GM19463 (cell line): ENCODE measurements around the gene NEURL1.

Experiments
- ATAC-seq: cut with Tn5 transposase; IDR thresholded peaks from one replicate; pipeline ENCODE4 v1.9.1; 2021; ENCODE audit warnings: mild to moderate bottlenecking, moderate library complexity; ENCODE audit not compliant: unreplicated experiment

The NEURL1 gene

DNA sequence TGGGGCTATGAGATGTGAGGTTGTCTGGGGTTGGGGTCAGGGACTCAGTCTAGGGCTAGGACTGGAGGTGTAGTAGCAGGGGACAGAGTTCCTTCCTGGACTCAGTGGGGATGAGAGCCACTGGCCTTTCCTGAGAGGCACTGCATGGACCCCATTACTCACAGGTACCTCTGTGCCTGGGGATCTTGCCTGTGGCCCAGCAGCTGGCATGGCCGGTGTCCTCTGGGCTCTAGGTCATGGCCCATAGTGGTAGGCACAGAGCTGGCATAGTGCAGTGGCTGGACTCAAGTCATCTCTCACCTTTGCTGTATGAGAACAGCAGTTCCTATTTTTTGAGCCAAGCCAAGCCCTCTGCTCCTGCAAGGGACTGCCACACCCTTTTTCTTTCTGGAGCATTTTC lies 51.9 kb downstream of the NEURL1 start:
- no peak for ATAC-seq

DNA sequence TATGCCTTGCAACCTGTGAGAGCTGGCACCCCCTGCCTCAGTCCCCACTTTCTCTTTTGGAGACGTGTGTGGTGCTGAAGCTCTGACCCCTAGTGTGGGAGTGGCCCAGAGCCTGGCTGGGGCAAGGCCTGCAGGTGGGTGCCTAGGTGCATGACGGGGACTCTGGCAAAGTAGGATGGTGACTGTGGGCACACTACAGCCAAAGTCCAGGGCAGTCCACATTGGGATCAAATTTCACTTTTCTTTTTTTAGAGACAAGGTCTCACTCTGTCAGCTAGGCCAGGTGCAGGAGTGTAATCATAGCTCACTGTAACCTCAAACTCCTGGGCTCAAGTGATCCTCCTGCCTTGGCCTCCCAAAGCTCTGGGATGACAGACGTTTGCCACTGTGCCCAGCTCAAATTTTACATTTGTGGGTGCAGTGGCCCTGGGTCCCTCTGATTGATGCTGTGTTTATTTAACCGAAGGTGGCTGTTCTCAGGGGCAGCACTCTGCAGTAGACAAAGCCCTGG lies 52.3 kb downstream of the NEURL1 start:
- ATAC-seq: no peak

DNA sequence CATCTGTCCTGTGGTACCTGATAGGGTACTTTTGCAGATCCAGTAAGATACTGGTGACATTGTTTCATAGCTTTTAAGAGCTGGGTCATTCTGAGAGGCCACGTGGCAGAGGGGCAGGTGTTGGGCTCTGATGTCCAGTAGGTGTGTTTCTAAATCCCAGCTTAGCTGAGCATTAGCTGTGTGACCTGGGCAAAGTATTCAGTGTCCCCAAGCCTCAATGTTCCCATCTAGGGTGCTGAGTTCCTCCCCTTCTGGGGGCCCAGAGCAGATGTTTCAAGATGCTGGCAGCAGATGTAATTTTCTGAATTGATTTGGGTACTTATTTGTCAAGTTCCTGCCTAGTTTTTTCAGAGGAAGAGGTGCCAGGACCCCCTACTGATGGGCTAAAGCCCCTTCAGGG lies 52.9 kb downstream of the NEURL1 start:
- ATAC-seq: no peak

GRCh38 chr10:103547391-103547946 lies 54.0 kb downstream of the NEURL1 start:
- ATAC-seq: no peak

GRCh38 chr10:103548006-103548405 lies 54.5 kb downstream of the NEURL1 start:
- no peak for ATAC-seq

GRCh38 chr10:103548581-103549348 lies 55.3 kb downstream of the NEURL1 start:
- no peak for ATAC-seq

- no peak for ATAC-seq
Observed at GRCh38 chr10:103549349-103549685, 55.8 kb downstream of the NEURL1 start.

DNA sequence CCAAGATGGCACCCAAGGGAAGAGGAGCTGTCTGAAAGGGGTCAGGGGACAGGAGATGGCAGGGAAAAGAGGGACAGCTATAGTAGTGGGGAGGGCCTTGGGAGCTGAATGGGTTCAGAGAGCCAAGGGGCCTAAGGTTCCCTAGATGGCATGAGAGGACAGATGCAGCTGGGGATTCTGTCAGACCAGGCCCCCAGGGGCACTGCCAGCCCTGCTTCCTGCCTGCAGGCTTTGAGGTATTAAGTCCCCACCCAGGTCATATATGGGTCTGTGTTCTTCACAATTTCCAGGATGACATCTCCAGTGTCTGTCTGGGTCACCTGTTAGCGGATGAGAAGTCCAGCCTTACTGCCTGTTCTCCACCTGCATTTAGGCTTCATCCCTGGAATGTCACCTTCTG lies 56.7 kb downstream of the NEURL1 start:
- no peak for ATAC-seq

- ATAC-seq: no peak
Observed at GRCh38 chr10:103551619-103552602, 58.4 kb downstream of the NEURL1 start.

GRCh38 chr10:103552856-103553742 lies 59.6 kb downstream of the NEURL1 start:
- no peak for ATAC-seq

GRCh38 chr10:103553743-103554487 lies 60.4 kb downstream of the NEURL1 start:
- ATAC-seq: no peak

GRCh38 chr10:103554488-103555324 lies 61.2 kb downstream of the NEURL1 start:
- no peak for ATAC-seq

GRCh38 chr10:103555325-103555649 lies 61.8 kb downstream of the NEURL1 start:
- ATAC-seq: no peak

- ATAC-seq: no peak
Observed at GRCh38 chr10:103555712-103556111, 62.2 kb downstream of the NEURL1 start.

- ATAC-seq: no peak
Observed at GRCh38 chr10:103556383-103557007, 63.0 kb downstream of the NEURL1 start.

- ATAC-seq: no peak
Observed at GRCh38 chr10:103557455-103557854, 64.0 kb downstream of the NEURL1 start.

- ATAC-seq: no peak
Observed at GRCh38 chr10:103558911-103559310, 65.4 kb downstream of the NEURL1 start.

GRCh38 chr10:103559776-103560175 lies 66.3 kb downstream of the NEURL1 start:
- ATAC-seq: no peak

DNA sequence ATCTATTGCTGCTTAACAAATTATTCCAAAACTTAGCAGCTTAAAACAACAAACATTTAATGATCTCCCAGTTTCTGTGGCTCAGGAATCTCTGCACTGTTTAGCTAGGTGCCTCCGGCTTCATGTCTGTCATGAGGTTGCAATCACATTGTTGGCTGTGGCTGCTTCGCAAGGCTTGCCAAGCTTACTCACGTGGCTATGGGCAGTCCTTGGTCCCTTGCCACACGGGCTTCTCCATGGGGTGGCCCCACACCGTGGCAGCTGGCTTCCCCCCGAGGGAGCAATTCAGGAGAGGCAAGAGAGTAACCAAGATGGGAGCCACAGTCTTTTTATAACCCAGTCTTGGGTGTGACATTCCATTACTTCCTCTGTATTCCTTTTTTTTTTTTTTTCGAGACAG lies 67.4 kb downstream of the NEURL1 start:
- no peak for ATAC-seq
